ENCODE measurements around the gene IVNS1ABP.
A peak's percentile ranks its signal among the peaks of the same experiment; 100 is the strongest.

Gene IVNS1ABP

GRCh38 chr1:185318431-185319138 is 1.5 kb upstream of the IVNS1ABP start:
- Histone ChIP-seq H3K27me3 (replicated peaks; ENCODE audit: control insufficient read depth, insufficient read depth, low read length) (no peaks in the 10 kb centered on the region), H3K36me3 (ENCODE audit: control insufficient read depth, insufficient read depth, low read length) (no peaks in the 10 kb centered on the region), H3K4me3 (replicated peaks; ENCODE audit: low read depth, low read length) (peak overlapping the region; percentile 71)
- no peak for TF ChIP-seq CTCF (IDR thresholded peaks at IDR 0.05; ENCODE audit: insufficient read depth, low read length, poor library complexity, severe bottlenecking)
- no peak for DNase-seq (ENCODE audit: extremely low read depth, insufficient read length)

- H3K4me3 ChIP-seq (replicated peaks; ENCODE audit: low read depth, low read length) = peak overlapping the region; percentile 71
- H3K36me3 ChIP-seq (ENCODE audit: control insufficient read depth, insufficient read depth, low read length) = no peaks in the 10 kb centered on the region
- TF ChIP-seq CTCF (IDR thresholded peaks at IDR 0.05; ENCODE audit: insufficient read depth, low read length, poor library complexity, severe bottlenecking) = peak; percentile 13
- DNase-seq (ENCODE audit: extremely low read depth, insufficient read length) = no peak
- H3K27me3 ChIP-seq (replicated peaks; ENCODE audit: control insufficient read depth, insufficient read depth, low read length) = no peaks in the 10 kb centered on the region
Measured at GRCh38 chr1:185317886-185318310, 855 bp upstream of the IVNS1ABP start.

- Histone ChIP-seq H3K36me3 (ENCODE audit: control insufficient read depth, insufficient read depth, low read length) (no peaks in the 10 kb centered on the region), H3K4me3 (replicated peaks; ENCODE audit: low read depth, low read length) (peak overlapping the region; percentile 93), H3K27me3 (replicated peaks; ENCODE audit: control insufficient read depth, insufficient read depth, low read length) (no peaks in the 10 kb centered on the region)
- DNase-seq (ENCODE audit: extremely low read depth, insufficient read length) = peak; percentile 91
- TF ChIP-seq CTCF (IDR thresholded peaks at IDR 0.05; ENCODE audit: insufficient read depth, low read length, poor library complexity, severe bottlenecking) = no peak
Measured at GRCh38 chr1:185316163-185317033, 645 bp downstream of the IVNS1ABP start.

GRCh38 chr1:185315445-185316071 is 1.5 kb downstream of the IVNS1ABP start:
- Histone ChIP-seq H3K36me3 (ENCODE audit: control insufficient read depth, insufficient read depth, low read length) (no peaks in the 10 kb centered on the region; the same call in 1 of the 2 replicates), H3K27me3 (replicated peaks; ENCODE audit: control insufficient read depth, insufficient read depth, low read length) (no peaks in the 10 kb centered on the region), H3K4me3 (replicated peaks; ENCODE audit: low read depth, low read length) (peak overlapping the region; percentile 93)
- TF ChIP-seq CTCF (IDR thresholded peaks at IDR 0.05; ENCODE audit: insufficient read depth, low read length, poor library complexity, severe bottlenecking) = no peak
- DNase-seq (ENCODE audit: extremely low read depth, insufficient read length) = no peak

- H3K27me3 ChIP-seq (replicated peaks; ENCODE audit: control insufficient read depth, insufficient read depth, low read length) = no peaks in the 10 kb centered on the region
- no peak for DNase-seq (ENCODE audit: extremely low read depth, insufficient read length)
- no peak for TF ChIP-seq CTCF (IDR thresholded peaks at IDR 0.05; ENCODE audit: insufficient read depth, low read length, poor library complexity, severe bottlenecking)
- H3K4me3 ChIP-seq (replicated peaks; ENCODE audit: low read depth, low read length) = peak overlapping the region; percentile 93
- no peaks in the 10 kb centered on the region; the same call in 1 of the 2 replicates for H3K36me3 ChIP-seq (ENCODE audit: control insufficient read depth, insufficient read depth, low read length)
Measured at GRCh38 chr1:185314411-185314810, 2.6 kb downstream of the IVNS1ABP start.

Data from GM06990 (cell line).